AG04449 (cell line): ENCODE results near the gene RASGRP4.

ENCODE experiments used
- CTCF ChIA-PET: fragments of 350-600 bp; formaldehyde crosslinking; extraction: SDS; loops from one replicate; lab custom pipeline; 2021; ENCODE audit warnings: antibody characterized with exemption; lab: Yijun Ruan, JAX
- POLR2A ChIA-PET: fragments of 400-600, 350-600 bp; formaldehyde crosslinking; extraction: SDS; loops from one replicate; lab custom pipeline; 2020; ENCODE audit warnings: antibody characterized with exemption, inconsistent platforms; lab: Yijun Ruan, JAX
- DNase-seq: peaks from one replicate; pipeline ENCODE4 v3.0.0-alpha.2; 2010; ENCODE audit warnings: low read depth, low spot score
- H3K4me3 ChIP-seq: 2 replicates; pipeline ENCODE4 v1.5.1; 2011; ENCODE audit warnings: low read depth, mild to moderate bottlenecking, control low read depth, low read length
- TF ChIP-seq, protein P1 (sequence below): IDR thresholded peaks from one replicate; pipeline ENCODE4 v1.5.1; 2011; ENCODE audit warnings: mild to moderate bottlenecking, moderate library complexity, low read length, control low read depth, inconsistent platforms; ENCODE audit not compliant: insufficient read depth; ENCODE audit errors: missing control alignments

Gene RASGRP4

GRCh38 chr19:38442736-38443135 is 16.7 kb upstream of the RASGRP4 start:
- TF ChIP-seq, protein P1, sequence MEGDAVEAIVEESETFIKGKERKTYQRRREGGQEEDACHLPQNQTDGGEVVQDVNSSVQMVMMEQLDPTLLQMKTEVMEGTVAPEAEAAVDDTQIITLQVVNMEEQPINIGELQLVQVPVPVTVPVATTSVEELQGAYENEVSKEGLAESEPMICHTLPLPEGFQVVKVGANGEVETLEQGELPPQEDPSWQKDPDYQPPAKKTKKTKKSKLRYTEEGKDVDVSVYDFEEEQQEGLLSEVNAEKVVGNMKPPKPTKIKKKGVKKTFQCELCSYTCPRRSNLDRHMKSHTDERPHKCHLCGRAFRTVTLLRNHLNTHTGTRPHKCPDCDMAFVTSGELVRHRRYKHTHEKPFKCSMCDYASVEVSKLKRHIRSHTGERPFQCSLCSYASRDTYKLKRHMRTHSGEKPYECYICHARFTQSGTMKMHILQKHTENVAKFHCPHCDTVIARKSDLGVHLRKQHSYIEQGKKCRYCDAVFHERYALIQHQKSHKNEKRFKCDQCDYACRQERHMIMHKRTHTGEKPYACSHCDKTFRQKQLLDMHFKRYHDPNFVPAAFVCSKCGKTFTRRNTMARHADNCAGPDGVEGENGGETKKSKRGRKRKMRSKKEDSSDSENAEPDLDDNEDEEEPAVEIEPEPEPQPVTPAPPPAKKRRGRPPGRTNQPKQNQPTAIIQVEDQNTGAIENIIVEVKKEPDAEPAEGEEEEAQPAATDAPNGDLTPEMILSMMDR, result no peak
- no peak overlapping the region for H3K4me3 ChIP-seq
- DNase-seq, result no peak
- POLR2A ChIA-PET, result no interaction called here
- CTCF ChIA-PET, result no interaction called here

- DNase-seq, result no peak
- POLR2A ChIA-PET, result interaction anchor here (0.7 kb wide), 1 partner anchor 215 kb away, joined by 6 read pairs; no protein-coding TSS in a partner anchor
- TF ChIP-seq, protein P1, result no peak
- H3K4me3 ChIP-seq, result no peak overlapping the region
- CTCF ChIA-PET, result no interaction called here
Observed at GRCh38 chr19:38441657-38442348, 15.8 kb upstream of the RASGRP4 start.

GRCh38 chr19:38440592-38440991 is 14.6 kb upstream of the RASGRP4 start:
- POLR2A ChIA-PET, result no interaction called here
- H3K4me3 ChIP-seq, result no peak overlapping the region
- TF ChIP-seq, protein P1, result no peak
- CTCF ChIA-PET, result interaction anchor here (0.8 kb wide), 1 partner anchor 195 kb away, joined by 3 read pairs; no protein-coding TSS in a partner anchor
- DNase-seq, result no peak

DNA sequence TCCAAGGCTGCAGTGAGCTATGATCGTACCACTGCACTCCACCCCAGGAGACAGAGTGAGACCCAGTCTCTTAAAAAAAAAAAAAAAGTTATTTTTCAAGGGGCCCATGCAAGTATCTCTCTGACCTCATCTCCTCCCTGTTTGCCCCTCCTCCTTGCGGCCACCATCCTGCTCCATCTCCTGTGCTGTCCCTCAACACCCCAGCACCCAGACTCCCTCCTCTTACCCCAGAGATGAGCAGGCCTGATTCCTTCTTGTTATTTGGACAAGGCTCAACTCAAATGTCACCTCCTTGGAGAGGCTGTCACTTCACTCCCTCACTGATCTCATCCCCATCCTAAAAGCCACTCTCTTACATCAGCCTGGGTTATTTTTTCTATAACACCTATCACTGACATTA is 11.9 kb upstream of the RASGRP4 start:
- POLR2A ChIA-PET, result no interaction called here
- TF ChIP-seq, protein P1, result no peak
- no peak overlapping the region for H3K4me3 ChIP-seq
- CTCF ChIA-PET, result no interaction called here
- DNase-seq, result no peak

GRCh38 chr19:38437295-38437694 is 11.3 kb upstream of the RASGRP4 start:
- TF ChIP-seq, protein P1, result no peak
- H3K4me3 ChIP-seq, result no peak overlapping the region
- no peak for DNase-seq
- ChIA-PET POLR2A (no interaction called here), CTCF (no interaction called here)

- ChIA-PET POLR2A (no interaction called here), CTCF (no interaction called here)
Observed at GRCh38 chr19:38434549-38435051, 8.6 kb upstream of the RASGRP4 start.

More at GRCh38 chr19:38434549-38435051, 8.6 kb upstream of the RASGRP4 start:
- H3K4me3 ChIP-seq, result no peak overlapping the region
- TF ChIP-seq, protein P1, result no peak
- no peak for DNase-seq
